Hepatocyte (in vitro differentiated cells): Measurements from ENCODE around the gene GNG13. TPM values are rescaled to one million over a fixed set of nuclear protein-coding genes. Genes with fewer than 3 reads are reported as not detected.
A peak's percentile ranks its signal among the peaks of the same experiment; 100 is the strongest.

Experiments
- DNase-seq: peaks from one replicate; pipeline ENCODE4 v3.0.0-alpha.2; 2016; ENCODE audit warnings: low spot score
- H2AFZ ChIP-seq: fragments of 200-600 bp; sonication (generic); 2 replicates; pipeline ENCODE4 v1.6.0; 2016; ENCODE audit warnings: antibody characterized with exemption, mild to moderate bottlenecking
- H3K27ac ChIP-seq: fragments of 200-600 bp; sonication (generic); 2 replicates; pipeline ENCODE4 v1.5.1; 2016; ENCODE audit warnings: mild to moderate bottlenecking
- H3K27me3 ChIP-seq: fragments of 200-600 bp; sonication (generic); 2 replicates; pipeline ENCODE4 v1.6.1; 2016
- H3K36me3 ChIP-seq: fragments of 200-600 bp; sonication (generic); replicated peaks from 2 replicates; pipeline ENCODE4 v1.5.1; 2016; ENCODE audit warnings: low read depth; ENCODE audit not compliant: insufficient read depth
- H3K4me1 ChIP-seq: fragments of 200-600 bp; sonication (generic); 2 replicates; pipeline ENCODE4 v1.5.1; 2016; ENCODE audit warnings: mild to moderate bottlenecking, moderate library complexity; ENCODE audit not compliant: insufficient read depth
- H3K4me2 ChIP-seq: fragments of 200-600 bp; sonication (generic); 2 replicates; pipeline ENCODE4 v1.6.0; 2016
- H3K4me3 ChIP-seq: fragments of 200-600 bp; sonication (generic); 2 replicates; pipeline ENCODE4 v1.5.1; 2016; ENCODE audit warnings: mild to moderate bottlenecking
- H3K79me2 ChIP-seq: fragments of 200-600 bp; sonication (generic); 2 replicates; pipeline ENCODE4 v1.6.0; 2017; ENCODE audit warnings: mild to moderate bottlenecking
- H3K9me2 ChIP-seq: fragments of 200-600 bp; sonication (generic); replicated peaks from 2 replicates; pipeline ENCODE4 v1.6.0; 2017; ENCODE audit warnings: mild to moderate bottlenecking; ENCODE audit not compliant: insufficient read depth
- H3K9me3 ChIP-seq: fragments of 200-600 bp; sonication (generic); 2 replicates; pipeline ENCODE4 v1.5.1; 2016; ENCODE audit warnings: low read depth, mild to moderate bottlenecking
- H4K20me1 ChIP-seq: fragments of 200-600 bp; sonication (generic); 2 replicates; pipeline ENCODE4 v1.6.0; 2016; ENCODE audit warnings: mild to moderate bottlenecking; ENCODE audit not compliant: insufficient read depth, poor library complexity, severe bottlenecking
- EZH2 ChIP-seq: fragments of 200-600 bp; sonication (generic); IDR thresholded peaks from 2 replicates; pipeline ENCODE4 v1.6.1; 2016; ENCODE audit warnings: antibody characterized with exemption, mild to moderate bottlenecking, borderline replicate concordance
- EZH2phosphoT487 ChIP-seq: fragments of 200-600 bp; sonication (generic); IDR thresholded peaks from one replicate; pipeline ENCODE4 v1.6.1; 2018; ENCODE audit warnings: antibody characterized with exemption, mild to moderate bottlenecking, low read depth, moderate library complexity; ENCODE audit not compliant: unreplicated experiment, severe bottlenecking
- WGBS: methylation state at CpG from one replicate; pipeline ENCODE4 v1.1.6; 2016; ENCODE audit warnings: low lambda C conversion rate; ENCODE audit errors: missing lambda C conversion rate; 5-methylcytosine and 5-hydroxymethylcytosine counted together
- polyA plus RNA-seq: library from polyadenylated mRNA; unstranded; fragments of >200 nt; fragmentation: Nextera tagmentation; extraction: Ambion mirVana; gene quantifications from 2 replicates; pipeline ENCODE4 v1.2.1, GENCODE V29; 2016
- total RNA-seq: library from RNA; depleted of rRNA; stranded (reverse); fragments of >200 nt; gene quantifications from 2 replicates; pipeline ENCODE4 v1.2.3, GENCODE V29; 2014
- TF ChIP-seq, protein P1 (sequence below): fragments of 200-600 bp; sonication (generic); IDR thresholded peaks from 2 replicates; pipeline ENCODE4 v1.5.1; 2016; ENCODE audit warnings: antibody characterized with exemption, mild to moderate bottlenecking; ENCODE audit not compliant: poor library complexity

Gene GNG13, protein sequence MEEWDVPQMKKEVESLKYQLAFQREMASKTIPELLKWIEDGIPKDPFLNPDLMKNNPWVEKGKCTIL
- total RNA-seq (not detected in 2 replicates), polyA plus RNA-seq (not detected in 2 replicates)

DNA sequence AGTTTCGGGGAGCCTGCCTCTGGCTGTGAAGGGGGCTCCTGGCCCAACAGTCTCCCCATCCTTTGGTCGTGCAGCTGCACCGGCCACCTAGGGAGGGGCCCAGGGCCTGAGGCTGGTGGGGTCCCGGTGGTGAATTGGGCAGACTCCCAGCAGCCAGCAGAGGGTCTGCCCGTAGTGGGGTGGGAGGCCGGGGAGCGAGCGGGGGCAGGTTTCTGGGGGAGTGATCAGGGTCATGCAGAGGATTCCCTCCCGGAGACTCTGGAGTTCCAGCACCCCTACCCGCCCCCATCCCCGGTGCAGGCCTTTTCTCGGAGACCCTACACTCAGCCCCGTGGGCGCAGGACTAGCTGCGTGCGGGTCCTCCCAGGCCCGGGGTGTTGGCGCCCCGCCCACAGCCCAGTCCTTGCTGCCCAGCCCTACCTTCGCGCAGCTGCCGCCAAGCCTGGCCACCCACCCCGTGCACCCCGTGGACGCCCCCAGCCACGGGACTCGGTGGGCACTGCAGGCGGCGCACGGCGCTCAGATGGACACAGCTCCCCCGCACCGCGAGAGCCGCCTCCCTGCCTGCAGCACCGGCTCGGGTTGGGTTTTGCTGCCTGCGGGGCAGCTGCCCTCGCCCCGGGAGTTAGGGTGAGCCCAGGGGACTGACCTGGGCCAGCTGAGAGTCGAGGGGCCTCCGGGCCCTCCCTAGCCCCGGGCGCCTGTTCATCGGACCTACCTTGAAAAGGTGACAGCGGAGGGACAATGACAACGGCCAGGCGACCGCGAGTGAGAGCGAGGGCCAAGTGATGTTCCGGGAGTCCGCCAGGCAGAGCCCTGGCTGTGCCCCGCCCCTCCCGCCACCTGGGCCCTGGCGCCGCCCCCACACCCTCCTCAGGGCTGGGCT, at the start of gene GNG13:
GNG13 (minus strand) TSS at position 787 of the 886 bp plus-strand sequence. CDS start 1,657 bp downstream, outside the sequence.
- no peak for DNase-seq
- H3K27ac ChIP-seq: no peak within 1 kb of the TSS
- TF ChIP-seq EZH2phosphoT487 (no peak), EZH2 (peak; percentile 70)
- TF ChIP-seq, protein P1, sequence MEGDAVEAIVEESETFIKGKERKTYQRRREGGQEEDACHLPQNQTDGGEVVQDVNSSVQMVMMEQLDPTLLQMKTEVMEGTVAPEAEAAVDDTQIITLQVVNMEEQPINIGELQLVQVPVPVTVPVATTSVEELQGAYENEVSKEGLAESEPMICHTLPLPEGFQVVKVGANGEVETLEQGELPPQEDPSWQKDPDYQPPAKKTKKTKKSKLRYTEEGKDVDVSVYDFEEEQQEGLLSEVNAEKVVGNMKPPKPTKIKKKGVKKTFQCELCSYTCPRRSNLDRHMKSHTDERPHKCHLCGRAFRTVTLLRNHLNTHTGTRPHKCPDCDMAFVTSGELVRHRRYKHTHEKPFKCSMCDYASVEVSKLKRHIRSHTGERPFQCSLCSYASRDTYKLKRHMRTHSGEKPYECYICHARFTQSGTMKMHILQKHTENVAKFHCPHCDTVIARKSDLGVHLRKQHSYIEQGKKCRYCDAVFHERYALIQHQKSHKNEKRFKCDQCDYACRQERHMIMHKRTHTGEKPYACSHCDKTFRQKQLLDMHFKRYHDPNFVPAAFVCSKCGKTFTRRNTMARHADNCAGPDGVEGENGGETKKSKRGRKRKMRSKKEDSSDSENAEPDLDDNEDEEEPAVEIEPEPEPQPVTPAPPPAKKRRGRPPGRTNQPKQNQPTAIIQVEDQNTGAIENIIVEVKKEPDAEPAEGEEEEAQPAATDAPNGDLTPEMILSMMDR: no peak
- H3K4me1 ChIP-seq: peaks cover 4% of the 10 kb centered on the region
- no peaks in the 10 kb centered on the region for H3K79me2 ChIP-seq
- peak within 1 kb of the TSS; percentile 74 for H3K4me2 ChIP-seq
- H2AFZ ChIP-seq: no peak within 1 kb of the TSS
- no peaks in the 10 kb centered on the region for H3K9me3 ChIP-seq
- no peaks in the 10 kb centered on the region for H3K36me3 ChIP-seq
- WGBS: 8% methylated on average over 17 of the region's 57 CpGs
- no peaks in the 10 kb centered on the region for H4K20me1 ChIP-seq
- no peak within 1 kb of the TSS for H3K4me3 ChIP-seq
- H3K27me3 ChIP-seq: peaks cover 50% of the 10 kb centered on the region
- H3K9me2 ChIP-seq: no peaks in the 10 kb centered on the region

DNA sequence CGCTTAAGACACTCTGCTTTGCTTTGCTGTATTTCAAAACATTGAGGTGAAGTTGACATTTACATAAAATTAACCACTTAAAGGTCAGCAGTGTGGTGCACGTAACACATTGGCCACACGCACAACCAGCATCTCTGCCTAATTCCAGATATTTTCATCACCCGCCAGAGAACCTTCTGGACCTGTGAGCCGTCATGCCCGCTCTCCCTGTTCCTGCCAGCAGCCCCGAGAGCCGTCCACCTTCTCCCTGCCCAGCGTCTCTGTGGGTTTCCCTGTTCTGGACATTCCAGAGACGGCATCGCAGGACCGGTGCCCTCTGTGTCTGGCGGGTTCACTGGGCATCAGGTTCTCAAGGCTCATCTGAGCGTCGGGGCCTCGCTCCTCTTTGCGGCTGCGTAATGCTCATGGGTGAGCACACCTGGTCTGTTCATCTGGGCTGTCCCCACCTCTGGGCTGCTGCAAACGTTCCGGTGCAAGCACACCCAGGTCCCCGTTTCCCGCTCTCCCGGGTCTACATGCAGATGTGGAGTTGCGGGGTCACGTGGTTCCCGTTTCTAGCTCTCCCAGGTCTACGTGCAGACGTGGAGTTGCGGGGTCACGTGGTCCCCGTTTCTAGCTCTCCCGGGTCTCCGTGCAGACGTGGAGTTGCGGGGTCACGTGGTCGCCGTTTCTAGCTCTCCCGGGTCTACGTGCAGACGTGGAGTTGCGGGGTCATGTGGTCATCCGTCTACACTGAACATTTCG, 48.1 kb upstream of the GNG13 start:
- Histone ChIP-seq H3K27ac (no peak overlapping the region), H3K36me3 (no peaks in the 10 kb centered on the region), H3K79me2 (no peaks in the 10 kb centered on the region), H3K4me1 (no peaks in the 10 kb centered on the region), H3K27me3 (no peaks in the 10 kb centered on the region), H3K4me3 (no peak overlapping the region), H4K20me1 (no peaks in the 10 kb centered on the region), H3K4me2 (no peak overlapping the region), H2AFZ (no peak overlapping the region), H3K9me2 (no peaks in the 10 kb centered on the region), H3K9me3 (no peaks in the 10 kb centered on the region)
- TF ChIP-seq EZH2 (no peak), EZH2phosphoT487 (no peak)
- TF ChIP-seq, protein P1: no peak
- DNase-seq: no peak
- 97% methylated on average over 43 of the region's 44 CpGs for WGBS

DNA sequence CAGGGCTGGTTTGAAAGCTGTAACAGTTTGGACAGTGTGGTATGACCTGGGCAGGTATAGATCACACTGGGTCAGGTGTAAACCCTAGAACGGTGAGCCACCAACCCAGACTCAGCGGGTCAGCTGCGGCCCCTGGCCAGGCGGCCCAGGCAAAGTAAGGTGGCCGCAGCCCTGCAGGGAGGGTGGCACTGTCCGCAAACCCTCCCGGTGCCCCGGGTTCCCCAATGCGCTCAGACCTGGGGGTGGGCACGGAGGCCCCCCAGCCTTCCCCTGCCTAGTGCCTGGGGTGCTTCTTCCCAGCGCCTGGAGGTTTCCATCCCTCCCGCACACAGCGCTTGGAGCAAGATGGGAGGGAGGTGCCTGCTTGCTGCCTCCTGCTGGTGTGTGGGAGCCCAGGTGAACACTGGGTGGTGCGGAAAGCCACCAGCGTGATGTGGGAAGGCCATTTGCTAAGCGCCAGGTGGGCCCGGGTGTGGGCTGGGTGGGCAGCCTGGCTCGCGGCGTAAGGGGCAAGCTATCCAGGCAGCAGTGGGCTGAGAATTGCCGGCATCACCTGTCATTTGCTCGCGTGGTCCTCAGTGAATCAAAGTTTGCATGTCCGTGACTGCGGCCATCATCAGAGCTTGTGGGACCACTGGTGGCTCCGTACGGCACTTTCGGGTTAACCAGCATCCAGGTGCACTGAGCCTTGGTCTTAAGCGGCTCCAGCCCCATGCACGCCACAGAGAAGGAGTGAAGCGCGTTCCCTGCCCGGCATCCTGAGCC, 47.3 kb upstream of the GNG13 start:
- no peaks in the 10 kb centered on the region for H3K36me3 ChIP-seq
- no peak overlapping the region for H3K27ac ChIP-seq
- H3K9me2 ChIP-seq: no peaks in the 10 kb centered on the region
- no peaks in the 10 kb centered on the region for H3K4me1 ChIP-seq
- WGBS: 97% methylated on average over 33 of the region's 33 CpGs
- no peaks in the 10 kb centered on the region for H3K9me3 ChIP-seq
- no peaks in the 10 kb centered on the region for H4K20me1 ChIP-seq
- no peaks in the 10 kb centered on the region for H3K27me3 ChIP-seq
- no peak for TF ChIP-seq EZH2phosphoT487
- no peak for TF ChIP-seq EZH2
- TF ChIP-seq, protein P1: no peak
- H3K4me3 ChIP-seq: no peak overlapping the region
- H3K4me2 ChIP-seq: no peak overlapping the region
- DNase-seq: no peak
- no peak overlapping the region for H2AFZ ChIP-seq
- H3K79me2 ChIP-seq: no peaks in the 10 kb centered on the region
